HL-60 (cell line): Measurements from ENCODE around the gene TASP1.
"Not testable (repeated sequence)": the region's sequence is repeated elsewhere in the genome, so short reads cannot be mapped to it uniquely, and the experiment has no call there.

Experiments used
- DNase-seq, 2 experiments: peaks; one replicate each; pipeline ENCODE4 v3.0.0-alpha.2; 2010 to 2020; ENCODE audit warnings: low read depth in 1 of 2, low spot score in 1 of 2
- H3K27ac ChIP-seq: fragments of 250-450 bp; sonication (Bioruptor Pico); replicated peaks from 2 replicates; pipeline ENCODE4 v1.5.1; 2020; ENCODE audit warnings: mild to moderate bottlenecking, moderate library complexity
- H3K27me3 ChIP-seq: fragments of 250-450 bp; sonication (Bioruptor Pico); 2 replicates; pipeline ENCODE4 v1.5.1; 2021; ENCODE audit warnings: mild to moderate bottlenecking, moderate library complexity; ENCODE audit not compliant: insufficient read depth, poor library complexity, severe bottlenecking
- H3K4me3 ChIP-seq: replicated peaks from 2 replicates; pipeline ENCODE4 v1.5.1; 2011; ENCODE audit warnings: mild to moderate bottlenecking, control low read depth, low read length; ENCODE audit not compliant: insufficient read depth
- GABPA ChIP-seq: IDR thresholded peaks from 2 replicates; pipeline ENCODE4 v1.6.1; 2012; ENCODE audit warnings: low read depth
- POLR2AphosphoS5 ChIP-seq: IDR thresholded peaks from 2 replicates; pipeline ENCODE4 v1.6.1; 2012; ENCODE audit warnings: low read depth
- SPI1 ChIP-seq: IDR thresholded peaks from 2 replicates; pipeline ENCODE4 v1.6.1; 2012; ENCODE audit warnings: low read depth, mild to moderate bottlenecking, borderline replicate concordance
- TF ChIP-seq, protein P1 (sequence below): IDR thresholded peaks from one replicate; pipeline ENCODE4 v1.5.1; 2011; ENCODE audit warnings: low read length, control low read depth, inconsistent platforms; ENCODE audit not compliant: insufficient read depth
- TF ChIP-seq, protein P2 (sequence below): IDR thresholded peaks from 2 replicates; pipeline ENCODE4 v1.6.1; 2012; ENCODE audit warnings: low read depth; ENCODE audit not compliant: insufficient replicate concordance

TASP1 gene

DNA sequence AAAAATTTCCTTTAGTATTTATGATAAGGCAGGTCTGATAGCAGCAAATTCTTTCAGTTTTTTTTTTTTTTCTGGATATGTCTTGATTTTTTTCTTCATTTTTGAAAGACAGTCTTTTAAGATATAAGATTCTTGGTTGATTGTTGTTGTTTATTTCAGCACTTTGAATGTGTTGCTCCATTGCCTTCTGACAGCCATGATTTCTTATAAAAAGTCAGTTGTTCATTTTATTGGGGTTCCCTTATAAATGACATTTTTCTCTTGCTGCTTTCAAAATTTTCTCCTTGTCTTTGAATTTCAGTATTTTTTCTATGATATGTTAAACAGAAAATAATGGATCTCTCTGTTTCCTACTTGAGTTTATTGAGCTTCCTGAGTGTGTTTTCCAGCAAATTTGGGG is 265.3 kb downstream of the TASP1 start:
- Histone ChIP-seq H3K27me3 (no peaks in the 10 kb centered on the region), H3K27ac (no peak overlapping the region), H3K4me3 (no peak overlapping the region)
- TF ChIP-seq SPI1: no peak
- TF ChIP-seq GABPA: no peak
- TF ChIP-seq, protein P1, sequence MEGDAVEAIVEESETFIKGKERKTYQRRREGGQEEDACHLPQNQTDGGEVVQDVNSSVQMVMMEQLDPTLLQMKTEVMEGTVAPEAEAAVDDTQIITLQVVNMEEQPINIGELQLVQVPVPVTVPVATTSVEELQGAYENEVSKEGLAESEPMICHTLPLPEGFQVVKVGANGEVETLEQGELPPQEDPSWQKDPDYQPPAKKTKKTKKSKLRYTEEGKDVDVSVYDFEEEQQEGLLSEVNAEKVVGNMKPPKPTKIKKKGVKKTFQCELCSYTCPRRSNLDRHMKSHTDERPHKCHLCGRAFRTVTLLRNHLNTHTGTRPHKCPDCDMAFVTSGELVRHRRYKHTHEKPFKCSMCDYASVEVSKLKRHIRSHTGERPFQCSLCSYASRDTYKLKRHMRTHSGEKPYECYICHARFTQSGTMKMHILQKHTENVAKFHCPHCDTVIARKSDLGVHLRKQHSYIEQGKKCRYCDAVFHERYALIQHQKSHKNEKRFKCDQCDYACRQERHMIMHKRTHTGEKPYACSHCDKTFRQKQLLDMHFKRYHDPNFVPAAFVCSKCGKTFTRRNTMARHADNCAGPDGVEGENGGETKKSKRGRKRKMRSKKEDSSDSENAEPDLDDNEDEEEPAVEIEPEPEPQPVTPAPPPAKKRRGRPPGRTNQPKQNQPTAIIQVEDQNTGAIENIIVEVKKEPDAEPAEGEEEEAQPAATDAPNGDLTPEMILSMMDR: no peak
- TF ChIP-seq, protein P2, sequence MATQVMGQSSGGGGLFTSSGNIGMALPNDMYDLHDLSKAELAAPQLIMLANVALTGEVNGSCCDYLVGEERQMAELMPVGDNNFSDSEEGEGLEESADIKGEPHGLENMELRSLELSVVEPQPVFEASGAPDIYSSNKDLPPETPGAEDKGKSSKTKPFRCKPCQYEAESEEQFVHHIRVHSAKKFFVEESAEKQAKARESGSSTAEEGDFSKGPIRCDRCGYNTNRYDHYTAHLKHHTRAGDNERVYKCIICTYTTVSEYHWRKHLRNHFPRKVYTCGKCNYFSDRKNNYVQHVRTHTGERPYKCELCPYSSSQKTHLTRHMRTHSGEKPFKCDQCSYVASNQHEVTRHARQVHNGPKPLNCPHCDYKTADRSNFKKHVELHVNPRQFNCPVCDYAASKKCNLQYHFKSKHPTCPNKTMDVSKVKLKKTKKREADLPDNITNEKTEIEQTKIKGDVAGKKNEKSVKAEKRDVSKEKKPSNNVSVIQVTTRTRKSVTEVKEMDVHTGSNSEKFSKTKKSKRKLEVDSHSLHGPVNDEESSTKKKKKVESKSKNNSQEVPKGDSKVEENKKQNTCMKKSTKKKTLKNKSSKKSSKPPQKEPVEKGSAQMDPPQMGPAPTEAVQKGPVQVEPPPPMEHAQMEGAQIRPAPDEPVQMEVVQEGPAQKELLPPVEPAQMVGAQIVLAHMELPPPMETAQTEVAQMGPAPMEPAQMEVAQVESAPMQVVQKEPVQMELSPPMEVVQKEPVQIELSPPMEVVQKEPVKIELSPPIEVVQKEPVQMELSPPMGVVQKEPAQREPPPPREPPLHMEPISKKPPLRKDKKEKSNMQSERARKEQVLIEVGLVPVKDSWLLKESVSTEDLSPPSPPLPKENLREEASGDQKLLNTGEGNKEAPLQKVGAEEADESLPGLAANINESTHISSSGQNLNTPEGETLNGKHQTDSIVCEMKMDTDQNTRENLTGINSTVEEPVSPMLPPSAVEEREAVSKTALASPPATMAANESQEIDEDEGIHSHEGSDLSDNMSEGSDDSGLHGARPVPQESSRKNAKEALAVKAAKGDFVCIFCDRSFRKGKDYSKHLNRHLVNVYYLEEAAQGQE: no peak
- no peak for DNase-seq

DNA sequence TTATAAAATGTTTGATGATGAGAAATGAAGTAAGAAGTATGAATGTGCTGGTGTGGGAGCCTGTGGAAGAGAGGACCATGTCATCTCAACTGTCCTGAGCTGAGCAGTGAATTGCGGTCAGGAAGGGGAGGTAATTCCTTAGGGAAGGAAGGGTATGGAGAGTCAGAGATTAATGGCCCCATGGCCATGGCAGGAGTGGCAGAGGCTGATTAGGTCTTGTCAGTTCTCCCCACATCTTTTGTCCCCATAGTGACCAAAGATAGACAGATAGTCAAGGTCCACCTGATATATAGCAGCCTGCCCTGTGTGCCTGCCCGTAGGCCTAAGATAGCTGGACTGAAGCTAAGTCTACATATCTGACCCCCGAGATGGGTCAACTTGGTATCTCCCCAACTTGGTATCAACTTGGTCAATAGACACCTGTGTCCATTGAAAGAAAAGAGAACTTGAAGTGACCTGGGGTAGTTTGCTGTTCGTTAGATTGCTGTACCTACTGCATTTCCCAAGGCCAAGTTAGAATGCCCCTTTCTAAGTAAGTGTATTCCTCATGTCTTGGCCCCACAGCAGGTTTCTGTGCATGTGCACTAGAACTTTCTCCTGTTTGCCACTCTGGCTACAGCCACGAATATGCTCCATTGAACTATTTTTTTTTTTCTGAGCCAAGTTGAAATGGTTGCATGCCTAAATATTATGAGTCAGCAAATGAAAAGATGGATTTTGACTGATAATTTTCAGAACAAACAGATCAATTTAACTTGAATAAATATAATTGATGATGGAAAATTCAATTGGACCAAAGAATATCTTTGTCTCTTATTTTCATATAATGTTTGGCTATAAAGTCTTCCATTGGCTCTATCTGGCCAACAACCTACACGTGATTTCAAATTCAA is 274.2 kb downstream of the TASP1 start:
- TF ChIP-seq POLR2AphosphoS5: no peak
- TF ChIP-seq, protein P1: no peak
- no peak for TF ChIP-seq SPI1
- TF ChIP-seq, protein P2: no peak
- no peak for TF ChIP-seq GABPA
- Histone ChIP-seq H3K4me3 (no peak overlapping the region), H3K27ac (no peak overlapping the region), H3K27me3 (no peaks in the 10 kb centered on the region)
- DNase-seq: no peak

DNA sequence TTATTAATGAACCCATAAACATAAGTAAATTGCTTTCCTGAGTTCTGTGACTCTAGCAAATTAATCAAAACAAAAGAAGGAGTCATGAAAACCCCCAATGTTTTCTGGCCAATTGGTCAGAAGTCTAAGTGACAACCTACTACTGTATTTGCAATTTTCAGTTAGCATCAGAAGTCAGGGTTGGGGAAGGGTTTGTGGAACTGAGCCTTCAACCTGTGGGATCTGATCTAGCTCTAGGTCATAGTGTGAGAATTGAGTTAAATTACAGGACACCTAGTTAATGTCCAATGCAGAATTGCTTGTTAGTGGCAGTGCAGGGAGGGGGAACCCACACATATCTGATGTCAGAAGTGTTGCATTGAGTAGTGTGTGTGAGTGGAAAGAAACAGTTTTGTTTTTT is 275.3 kb downstream of the TASP1 start:
- TF ChIP-seq SPI1 (no peak), POLR2AphosphoS5 (no peak), GABPA (no peak)
- TF ChIP-seq, protein P2: no peak
- DNase-seq: no peak
- Histone ChIP-seq H3K27me3 (no peaks in the 10 kb centered on the region), H3K27ac (no peak overlapping the region), H3K4me3 (no peak overlapping the region)

DNA sequence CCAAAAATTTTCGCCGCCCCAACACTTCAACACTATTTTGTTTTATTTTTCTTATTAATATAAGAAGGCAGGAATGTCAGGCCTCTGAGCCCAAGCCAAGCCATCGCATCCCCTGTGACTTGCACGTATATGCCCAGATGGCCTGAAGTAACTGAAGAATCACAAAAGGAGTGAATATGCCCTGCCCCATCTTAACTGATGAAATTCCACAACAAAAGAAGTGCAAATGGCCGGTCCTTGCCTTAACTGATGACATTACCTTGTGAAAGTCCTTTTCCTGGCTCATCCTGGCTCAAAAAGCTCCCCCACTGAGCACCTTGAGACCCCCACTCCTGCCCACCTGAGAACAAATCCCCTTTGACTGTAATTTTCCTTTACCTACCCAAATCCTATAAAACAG is 276.6 kb downstream of the TASP1 start:
- H3K27me3 ChIP-seq, H3K27ac ChIP-seq, H3K4me3 ChIP-seq, DNase-seq: not testable (repeated sequence)

DNA sequence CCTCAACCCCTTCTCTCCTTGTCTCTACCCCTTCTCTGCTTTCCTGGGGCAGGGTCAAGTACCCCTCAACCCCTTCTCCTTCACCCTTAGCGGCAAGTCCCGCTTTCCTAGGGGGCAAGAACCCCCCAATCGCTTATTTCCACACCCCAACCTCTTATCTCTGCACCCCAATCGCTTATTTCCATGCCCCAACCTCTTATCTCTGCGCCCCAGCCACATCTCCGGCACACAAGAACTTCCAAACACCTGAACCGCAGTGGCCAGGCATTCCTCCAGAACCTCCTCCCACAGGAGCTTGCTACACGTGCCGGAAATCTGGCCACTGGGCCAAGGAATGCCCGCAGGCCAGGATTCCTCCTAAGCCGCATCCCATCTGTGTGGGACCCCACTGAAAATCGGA is 279.8 kb downstream of the TASP1 start:
- H3K27ac ChIP-seq: not testable (repeated sequence)

DNA sequence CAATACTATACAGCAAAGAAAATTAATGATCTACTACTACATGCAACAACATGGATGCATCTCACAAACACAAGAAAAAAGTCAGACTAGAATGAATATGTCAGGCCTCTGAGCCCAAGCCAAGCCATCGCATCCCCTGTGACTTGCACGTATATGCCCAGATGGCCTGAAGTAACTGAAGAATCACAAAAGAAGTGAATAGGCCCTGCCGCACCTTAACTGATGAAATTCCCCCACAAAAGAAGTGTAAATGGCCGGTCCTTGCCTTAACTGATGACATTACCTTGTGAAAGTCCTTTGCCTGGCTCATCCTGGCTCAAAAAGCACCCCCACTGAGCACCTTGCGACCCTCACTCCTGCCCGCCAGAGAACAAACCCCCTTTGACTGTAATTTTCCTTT is 280.9 kb downstream of the TASP1 start:
- not testable (repeated sequence) for H3K27me3 ChIP-seq, DNase-seq, H3K27ac ChIP-seq, H3K4me3 ChIP-seq

More for the DNA sequence above, 279.8 kb downstream of the TASP1 start:
- not testable (repeated sequence) for H3K27me3 ChIP-seq, DNase-seq, H3K4me3 ChIP-seq
